IMR-90 (cell line): ENCODE measurements around the gene SLC25A24. TPM values are rescaled to one million over a fixed set of nuclear protein-coding genes. Genes with fewer than 3 reads are reported as not detected.

Experiments used
- ATAC-seq: fragments of 200-7000 bp; cut with Tn5 transposase; 2 replicates; pipeline ENCODE4 v1.9.1; 2020; ENCODE audit warnings: low read depth, mild to moderate bottlenecking, moderate library complexity
- BruUV-seq: library from RNA; stranded (reverse); fragments of 400-500 nt; replicated peaks from 2 replicates; lab custom pipeline; 2021; lab: Mats Ljungman, UMichigan
- CTCF ChIA-PET: fragments of 300-600 bp; formaldehyde crosslinking; extraction: SDS; loops from one replicate; lab custom pipeline; 2021; ENCODE audit warnings: antibody characterized with exemption; lab: Yijun Ruan, JAX
- POLR2A ChIA-PET: fragments of 300-600 bp; sonication (Branson Sonifier 250); formaldehyde crosslinking; loops from one replicate; lab custom pipeline; 2022; ENCODE audit warnings: antibody characterized with exemption; ENCODE audit not compliant: unreplicated experiment; lab: Charles Lee
- DNase-seq: peaks from one replicate; pipeline ENCODE4 v3.0.0; 2013
- H2AFZ ChIP-seq: replicated peaks from 2 replicates; pipeline ENCODE3; 2013; ENCODE audit warnings: low read length, mild to moderate bottlenecking; ENCODE audit not compliant: poor library complexity
- H2AK5ac ChIP-seq: 2 replicates; pipeline ENCODE4 v1.6.1; 2013; ENCODE audit warnings: low read depth, low read length, inconsistent platforms
- H2AK9ac ChIP-seq: replicated peaks from 2 replicates; pipeline ENCODE3; 2013; ENCODE audit warnings: mild to moderate bottlenecking, low read depth, low read length, moderate library complexity; ENCODE audit not compliant: poor library complexity
- H2BK120ac ChIP-seq: 2 replicates; pipeline ENCODE4 v1.6.1; 2013; ENCODE audit warnings: low read depth, low read length, inconsistent platforms
- H2BK15ac ChIP-seq: 3 replicates; pipeline ENCODE4 v1.6.1; 2013; ENCODE audit warnings: low read depth, low read length, inconsistent platforms
- H2BK20ac ChIP-seq: 2 replicates; pipeline ENCODE4 v1.6.1; 2013; ENCODE audit warnings: low read depth, mild to moderate bottlenecking, inconsistent platforms, low read length, moderate library complexity
- H2BK5ac ChIP-seq: 2 replicates; pipeline ENCODE4 v1.6.1; 2013; ENCODE audit warnings: mild to moderate bottlenecking, low read depth, low read length, inconsistent platforms; ENCODE audit not compliant: poor library complexity, severe bottlenecking
- H3K14ac ChIP-seq: replicated peaks from 2 replicates; pipeline ENCODE4 v1.6.1; 2013; ENCODE audit warnings: low read depth, low read length, inconsistent platforms
- H3K18ac ChIP-seq: 2 replicates; pipeline ENCODE4 v1.6.1; 2013; ENCODE audit warnings: low read depth, low read length, control low read depth
- H3K23ac ChIP-seq: 2 replicates; pipeline ENCODE4 v1.6.1; 2013; ENCODE audit warnings: low read depth, low read length, inconsistent platforms
- H3K27ac ChIP-seq: 2 replicates; pipeline ENCODE4 v1.5.1; 2013; ENCODE audit warnings: mild to moderate bottlenecking, control low read depth, low read length; ENCODE audit not compliant: insufficient read depth
- H3K27me3 ChIP-seq: 2 replicates; pipeline ENCODE4 v1.6.1; 2013; ENCODE audit warnings: low read length; ENCODE audit not compliant: control insufficient read depth, insufficient read depth
- H3K36me3 ChIP-seq: 2 replicates; pipeline ENCODE4 v1.6.1; 2013; ENCODE audit warnings: low read length, mixed read lengths; ENCODE audit not compliant: control insufficient read depth, insufficient read depth
- H3K4ac ChIP-seq: 2 replicates; pipeline ENCODE4 v1.6.1; 2013; ENCODE audit warnings: low read depth, low read length, inconsistent platforms
- H3K4me1 ChIP-seq: 2 replicates; pipeline ENCODE4 v1.6.1; 2013; ENCODE audit warnings: low read length, mixed read lengths; ENCODE audit not compliant: control insufficient read depth, insufficient read depth
- H3K4me2 ChIP-seq: 2 replicates; pipeline ENCODE4 v1.6.1; 2013; ENCODE audit warnings: low read depth, mild to moderate bottlenecking, control low read depth, low read length, moderate library complexity
- H3K4me3 ChIP-seq: 2 replicates; pipeline ENCODE4 v1.5.1; 2013; ENCODE audit warnings: low read depth, mild to moderate bottlenecking, control low read depth, low read length, moderate library complexity; ENCODE audit not compliant: insufficient read depth
- H3K56ac ChIP-seq: 2 replicates; pipeline ENCODE4 v1.6.1; 2013; ENCODE audit warnings: low read length, inconsistent platforms; ENCODE audit not compliant: insufficient read depth; ENCODE audit errors: extremely low read depth
- H3K79me1 ChIP-seq, 2 experiments: 2 replicates each; pipeline ENCODE4 v1.6.1; 2013; ENCODE audit warnings: low read length in 2 of 2, inconsistent platforms in 1 of 2, low read depth in 1 of 2
- H3K9ac ChIP-seq: 2 replicates; pipeline ENCODE4 v1.6.1; 2013; ENCODE audit warnings: low read depth, low read length, control low read depth
- H3K9me1 ChIP-seq: 2 replicates; pipeline ENCODE4 v1.6.1; 2013; ENCODE audit warnings: low read length, inconsistent platforms; ENCODE audit not compliant: insufficient read depth
- H3K9me3 ChIP-seq: 2 replicates; pipeline ENCODE4 v1.6.1; 2013; ENCODE audit warnings: low read length; ENCODE audit not compliant: control insufficient read depth, insufficient read depth
- H4K20me1 ChIP-seq: 2 replicates; pipeline ENCODE4 v1.6.1; 2013; ENCODE audit warnings: low read length, inconsistent platforms; ENCODE audit not compliant: insufficient read depth
- H4K5ac ChIP-seq: 2 replicates; pipeline ENCODE4 v1.6.1; 2013; ENCODE audit warnings: mild to moderate bottlenecking, low read depth, low read length, control low read depth
- H4K8ac ChIP-seq, 2 experiments: 2 replicates each; pipeline ENCODE4 v1.6.1; 2013; ENCODE audit warnings: low read depth in 2 of 2, low read length in 2 of 2, control low read depth in 1 of 2, inconsistent platforms in 1 of 2
- H4K91ac ChIP-seq: 2 replicates; pipeline ENCODE4 v1.6.1; 2013; ENCODE audit warnings: low read depth, low read length, inconsistent platforms; ENCODE audit not compliant: insufficient read depth
- BHLHE40 ChIP-seq: fragments of 150-350 bp; IDR thresholded peaks from 2 replicates; pipeline ENCODE4 v1.6.1; 2016; ENCODE audit warnings: mild to moderate bottlenecking, low read depth, low read length
- CHD1 ChIP-seq: IDR thresholded peaks from 2 replicates; pipeline ENCODE4 v1.6.1; 2012; ENCODE audit warnings: low read depth, low read length, improper control_type of control experiment
- ELK1 ChIP-seq: fragments of 150-350 bp; IDR thresholded peaks from 2 replicates; pipeline ENCODE4 v1.6.1; 2016; ENCODE audit warnings: low read depth, mild to moderate bottlenecking, low read length, moderate library complexity, borderline replicate concordance
- FOS ChIP-seq: fragments of 150-350 bp; IDR thresholded peaks from 2 replicates; pipeline ENCODE4 v1.6.1; 2016; ENCODE audit warnings: low read depth, low read length
- MAFK ChIP-seq: IDR thresholded peaks from 2 replicates; pipeline ENCODE4 v1.6.1; 2012; ENCODE audit warnings: low read depth, low read length, improper control_type of control experiment
- MAZ ChIP-seq: IDR thresholded peaks from 2 replicates; pipeline ENCODE4 v1.6.1; 2012; ENCODE audit warnings: low read depth, mild to moderate bottlenecking, low read length, improper control_type of control experiment, moderate library complexity, borderline replicate concordance
- NFE2L2 ChIP-seq: fragments of 150-350 bp; IDR thresholded peaks from 2 replicates; pipeline ENCODE4 v1.6.1; 2016; ENCODE audit warnings: low read depth, mild to moderate bottlenecking, low read length
- POLR2A ChIP-seq: IDR thresholded peaks from 2 replicates; pipeline ENCODE4 v1.6.1; 2012; ENCODE audit warnings: mild to moderate bottlenecking, low read depth, low read length
- RAD21 ChIP-seq: IDR thresholded peaks from 2 replicates; pipeline ENCODE4 v1.6.1; 2012; ENCODE audit warnings: low read length, improper control_type of control experiment
- RFX5 ChIP-seq: IDR thresholded peaks from 2 replicates; pipeline ENCODE4 v1.8.0; 2012; ENCODE audit warnings: low read depth, mild to moderate bottlenecking, low read length, moderate library complexity
- SMC3 ChIP-seq: fragments of 150-350 bp; IDR thresholded peaks from 2 replicates; pipeline ENCODE4 v1.6.1; 2016; ENCODE audit warnings: low read depth, mild to moderate bottlenecking, antibody characterized with exemption, low read length, moderate library complexity
- WGBS, 2 experiments: methylation state at CpG; one replicate each; pipeline versions ENCODE4 v1.1.5 to v1.1.7; 2013; ENCODE audit warnings: missing lambda C conversion rate in 2 of 2; ENCODE audit not compliant: insufficient read length in 1 of 2; ENCODE audit errors: extremely low coverage in 2 of 2; 5-methylcytosine and 5-hydroxymethylcytosine counted together
- dilution Hi-C: fragments of 300-500 bp; cut with HindIII; formaldehyde crosslinking; loops from one replicate; pipeline ENCODE4 v1.14.3; 2018; ENCODE audit warnings: low sequenced_read_pairs; ENCODE audit not compliant: unreplicated experiment
- in situ Hi-C: fragments of 300-500 bp; cut with MboI; formaldehyde crosslinking; loops from 3 replicates; pipeline ENCODE4 v1.14.3; 2019; ENCODE audit warnings: low sequenced_read_pairs, inconsistent platforms, mixed read lengths
- intact Hi-C: fragments of 100-400 bp; cut with micrococcal nuclease; formaldehyde crosslinking; loops from 2 replicates; pipeline ENCODE4 v1.10.0; 2022
- polyA plus RNA-seq, 3 experiments: library from polyadenylated mRNA; depleted of rRNA; stranded (reverse); fragments of >200 nt; gene quantifications; 2 replicates each; pipeline ENCODE4 v1.2.3, GENCODE V29; 2012; ENCODE audit warnings: low replicate concordance in 1 of 3
- total RNA-seq: library from RNA; depleted of rRNA; stranded (reverse); fragments of >200 nt; gene quantifications from 2 replicates; pipeline ENCODE4 v1.2.3, GENCODE V29; 2012

SLC25A24 gene
- total and polyA plus RNA-seq, 2 of the 4 experiments (the other 2 are of a cell fraction) = 19.4 to 20.4 TPM

- no peak overlapping the region for H4K5ac ChIP-seq
- no peak overlapping the region for H3K27ac ChIP-seq
- no peak overlapping the region for H3K23ac ChIP-seq
- no peak overlapping the region for H2BK20ac ChIP-seq
- no peak overlapping the region for H3K4ac ChIP-seq
- no peak overlapping the region for H4K8ac ChIP-seq
- H2BK120ac ChIP-seq = no peak overlapping the region
- H3K4me3 ChIP-seq = no peak overlapping the region
- H3K9me1 ChIP-seq = no peaks in the 10 kb centered on the region
- H3K4me2 ChIP-seq = no peak overlapping the region
- no peak for DNase-seq
- no peaks in the 10 kb centered on the region; the same call in 1 of the 2 replicates for H3K27me3 ChIP-seq
- POLR2A ChIA-PET = no interaction called here
- no peak overlapping the region for H4K91ac ChIP-seq
- no peaks in the 10 kb centered on the region for H4K20me1 ChIP-seq
- H2AK9ac ChIP-seq = no peak overlapping the region
- in situ Hi-C loops (no loop called here), intact Hi-C loops (no loop called here), dilution Hi-C loops (no loop called here)
- no CpG with 5 or more reads among the region's 4 CpGs for WGBS, 2 experiments
- CTCF ChIA-PET = no interaction called here
- H2AK5ac ChIP-seq = no peak overlapping the region
- no peak overlapping the region for H3K14ac ChIP-seq
- no peaks in the 10 kb centered on the region for H3K36me3 ChIP-seq
- H3K18ac ChIP-seq = no peak overlapping the region
- TF ChIP-seq POLR2A = no peak
- TF ChIP-seq MAZ = no peak
- no peak for TF ChIP-seq NFE2L2
- no peak for TF ChIP-seq FOS
- no peak for TF ChIP-seq SMC3
- no peak for TF ChIP-seq RAD21
- no peak for TF ChIP-seq BHLHE40
- no peak for TF ChIP-seq ELK1
- no peak for TF ChIP-seq CHD1
- TF ChIP-seq MAFK = no peak
- no peak for TF ChIP-seq RFX5
- no TSS peak for BruUV-seq
- no peaks in the 10 kb centered on the region for H3K4me1 ChIP-seq
- no peak overlapping the region for H2BK15ac ChIP-seq
- no peak overlapping the region for H2BK5ac ChIP-seq
- H2AFZ ChIP-seq = no peak overlapping the region
- H3K9me3 ChIP-seq = no peaks in the 10 kb centered on the region
- no peaks in the 10 kb centered on the region for H3K79me1 ChIP-seq
- H3K56ac ChIP-seq = no peak overlapping the region
- H3K9ac ChIP-seq = no peak overlapping the region
- ATAC-seq = no peak
Observed at GRCh38 chr1:108096089-108096488, 104.1 kb downstream of the SLC25A24 start.
